ENCODE data around the gene ACP7.
"Not testable (repeated sequence)": the region's sequence is repeated elsewhere in the genome, so short reads cannot be mapped to it uniquely, and the experiment has no call there.

Gene ACP7

DNA sequence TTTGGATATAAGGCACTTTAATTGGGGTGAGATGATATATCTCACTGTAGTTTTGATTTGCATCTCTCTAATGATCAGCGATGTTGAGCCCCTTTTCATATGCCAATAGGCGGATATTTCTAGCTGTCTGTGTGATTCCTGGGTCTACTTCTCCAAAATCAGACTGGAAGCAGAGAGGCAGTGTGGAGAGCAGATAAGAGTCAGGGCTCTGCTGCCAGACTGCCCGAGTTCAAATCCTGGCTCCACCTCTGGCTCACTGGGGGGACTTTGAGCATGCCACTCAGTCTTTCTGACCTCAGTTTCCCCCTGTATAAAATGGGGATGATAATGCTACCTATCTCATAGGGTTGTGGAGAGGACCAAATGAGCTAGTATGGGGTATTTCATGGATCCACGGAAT is 24.0 kb upstream of the ACP7 start:
- POLR2A ChIA-PET = no interaction called here
- Histone ChIP-seq H3K27ac (ENCODE audit: insufficient read depth in 1 of 2, low read depth in 1 of 2, low read length in 2 of 2, poor library complexity in 1 of 2, severe bottlenecking in 2 of 2) (no peak overlapping the region), H3K9me3 (ENCODE audit: control extremely low read depth in 1 of 5, control insufficient read depth in 4 of 5, insufficient read depth in 2 of 5, low read depth in 1 of 5, low read length in 4 of 5) (no peaks in the 10 kb centered on the region), H3K4me1 (ENCODE audit: control extremely low read depth in 1 of 4, control insufficient read depth in 4 of 4, insufficient read depth in 4 of 4, low read length in 3 of 4) (peaks cover 0 to 8% (median 0%) of the 10 kb centered on the region in 4 experiments), H3K36me3 (ENCODE audit: control insufficient read depth in 4 of 4, insufficient read depth in 4 of 4, low read length in 3 of 4) (no peaks in the 10 kb centered on the region), H3K27me3 (replicated peaks in 2 of 5; ENCODE audit: control insufficient read depth in 4 of 5, insufficient read depth in 5 of 5, low read length in 4 of 5) (no peaks in the 10 kb centered on the region), H3K4me3 (ENCODE audit: control insufficient read depth in 1 of 7, extremely low read depth in 1 of 7, insufficient read depth in 4 of 7, low read depth in 2 of 7, low read length in 6 of 7) (no peak overlapping the region)
- DNase-seq = peak in 2 of 3 donors; percentile 57 to 62
- 55% methylated on average over 4 of the region's 4 CpGs for WGBS (ENCODE audit: insufficient coverage)
- CTCF ChIA-PET = interaction anchor here (1.5 kb wide), 1 partner anchor 14 kb away, joined by 3 read pairs; no protein-coding TSS in a partner anchor

DNA sequence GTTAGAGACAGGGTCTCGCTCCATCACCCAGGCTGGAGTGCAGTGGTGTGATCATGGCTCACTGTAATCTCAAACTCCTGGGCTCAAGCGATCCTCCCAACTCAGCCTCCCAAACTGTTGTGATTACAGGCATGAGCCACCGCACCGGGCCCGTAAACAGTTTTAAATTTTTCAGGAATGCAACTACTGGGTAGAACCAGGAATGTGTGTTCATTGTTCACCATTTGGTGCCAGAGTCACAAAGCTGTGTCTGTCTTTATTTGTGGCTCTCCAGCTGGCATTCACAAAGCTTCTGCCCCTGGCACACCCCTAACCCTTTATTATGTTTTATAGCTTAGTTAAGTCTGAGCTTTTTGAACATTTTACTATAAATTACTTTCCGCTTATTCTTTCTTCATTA is 19.8 kb upstream of the ACP7 start:
- ChIA-PET CTCF (interaction anchor here (1.6 kb wide), 1 partner anchor 9 kb away, joined by 4 read pairs; no protein-coding TSS in a partner anchor), POLR2A (no interaction called here)
- 100% methylated on average over 5 of the region's 6 CpGs for WGBS (ENCODE audit: insufficient coverage)
- H3K9me3 ChIP-seq (ENCODE audit: control extremely low read depth in 1 of 5, control insufficient read depth in 4 of 5, insufficient read depth in 2 of 5, low read depth in 1 of 5, low read length in 4 of 5) = no peaks in the 10 kb centered on the region
- H3K4me3 ChIP-seq (ENCODE audit: control insufficient read depth in 1 of 7, extremely low read depth in 1 of 7, insufficient read depth in 4 of 7, low read depth in 2 of 7, low read length in 6 of 7) = no peak overlapping the region
- no peaks in the 10 kb centered on the region for H3K27me3 ChIP-seq (replicated peaks in 2 of 5; ENCODE audit: control insufficient read depth in 4 of 5, insufficient read depth in 5 of 5, low read length in 4 of 5)
- no peak overlapping the region for H3K27ac ChIP-seq (ENCODE audit: insufficient read depth in 1 of 2, low read depth in 1 of 2, low read length in 2 of 2, poor library complexity in 1 of 2, severe bottlenecking in 2 of 2)
- H3K36me3 ChIP-seq (ENCODE audit: control insufficient read depth in 4 of 4, insufficient read depth in 4 of 4, low read length in 3 of 4) = no peaks in the 10 kb centered on the region
- H3K4me1 ChIP-seq (ENCODE audit: control extremely low read depth in 1 of 4, control insufficient read depth in 4 of 4, insufficient read depth in 4 of 4, low read length in 3 of 4) = peaks cover 0 to 8% (median 0%) of the 10 kb centered on the region in 4 experiments
- DNase-seq = no peak

DNA sequence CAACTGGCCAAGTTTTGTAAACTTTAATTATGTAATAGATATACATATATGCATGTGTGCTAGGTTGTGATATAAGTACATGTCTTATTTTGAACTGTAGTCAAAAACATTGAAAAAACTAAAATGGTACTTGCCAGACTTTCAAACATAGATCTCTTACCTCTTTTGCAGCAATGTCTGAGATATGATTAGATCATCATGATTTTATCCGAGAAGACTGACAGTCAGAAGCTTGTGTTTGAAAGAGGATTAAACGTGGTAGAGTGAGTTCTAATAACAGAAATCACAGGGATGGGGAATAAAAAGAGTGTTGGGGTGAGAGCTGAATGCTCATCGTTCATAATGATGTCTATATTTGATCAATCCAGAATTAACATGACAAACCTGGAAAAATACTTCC is 18.2 kb upstream of the ACP7 start:
- ChIA-PET CTCF (interaction anchor here (3.1 kb wide), 1 partner anchor 17 kb away, joined by 9 read pairs; no protein-coding TSS in a partner anchor), POLR2A (no interaction called here)
- Histone ChIP-seq H3K4me3 (ENCODE audit: control insufficient read depth in 1 of 7, extremely low read depth in 1 of 7, insufficient read depth in 4 of 7, low read depth in 2 of 7, low read length in 6 of 7) (no peak overlapping the region), H3K27me3 (replicated peaks in 2 of 5; ENCODE audit: control insufficient read depth in 4 of 5, insufficient read depth in 5 of 5, low read length in 4 of 5) (no peaks in the 10 kb centered on the region), H3K9me3 (ENCODE audit: control extremely low read depth in 1 of 5, control insufficient read depth in 4 of 5, insufficient read depth in 2 of 5, low read depth in 1 of 5, low read length in 4 of 5) (no peaks in the 10 kb centered on the region), H3K36me3 (ENCODE audit: control insufficient read depth in 4 of 4, insufficient read depth in 4 of 4, low read length in 3 of 4) (no peaks in the 10 kb centered on the region), H3K27ac (ENCODE audit: insufficient read depth in 1 of 2, low read depth in 1 of 2, low read length in 2 of 2, poor library complexity in 1 of 2, severe bottlenecking in 2 of 2) (no peak overlapping the region), H3K4me1 (ENCODE audit: control extremely low read depth in 1 of 4, control insufficient read depth in 4 of 4, insufficient read depth in 4 of 4, low read length in 3 of 4) (peaks cover 0 to 8% (median 0%) of the 10 kb centered on the region in 4 experiments)
- DNase-seq = no peak
- no CpG with 5 or more reads among the region's 3 CpGs for whole genome bisulfite sequencing (ENCODE audit: insufficient coverage)

DNA sequence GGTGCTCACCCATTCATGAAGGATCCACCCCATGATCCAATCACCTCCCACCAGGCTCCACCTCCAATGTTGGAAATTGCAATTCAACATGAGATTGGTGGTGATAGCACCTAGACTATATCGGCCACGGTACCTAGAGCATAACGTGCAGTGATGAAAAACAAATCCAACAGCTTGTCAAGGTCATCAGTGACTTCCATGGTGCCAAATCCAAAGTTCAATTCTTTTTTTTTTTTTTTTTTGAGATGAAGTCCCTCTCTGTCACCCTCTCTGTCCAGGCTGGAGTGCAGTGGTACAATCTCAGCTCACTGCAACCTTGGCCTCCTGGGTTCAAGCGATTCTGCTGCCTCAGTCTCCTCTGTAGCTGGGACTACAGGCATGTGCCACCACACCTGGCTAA is 17.1 kb upstream of the ACP7 start:
- WGBS (ENCODE audit: insufficient coverage) = 92% methylated on average over 3 of the region's 4 CpGs
- ChIA-PET POLR2A (interaction anchor here (0.6 kb wide), 1 partner anchor 24 kb away, joined by 4 read pairs; no protein-coding TSS in a partner anchor), CTCF (interaction anchor here (3.1 kb wide), 1 partner anchor 16 kb away, joined by 9 read pairs; no protein-coding TSS in a partner anchor)
- no peak overlapping the region for H3K4me3 ChIP-seq (ENCODE audit: control insufficient read depth in 1 of 7, extremely low read depth in 1 of 7, insufficient read depth in 4 of 7, low read depth in 2 of 7, low read length in 6 of 7)
- no peaks in the 10 kb centered on the region for H3K36me3 ChIP-seq (ENCODE audit: control insufficient read depth in 4 of 4, insufficient read depth in 4 of 4, low read length in 3 of 4)
- H3K9me3 ChIP-seq (ENCODE audit: control extremely low read depth in 1 of 5, control insufficient read depth in 4 of 5, insufficient read depth in 2 of 5, low read depth in 1 of 5, low read length in 4 of 5) = no peaks in the 10 kb centered on the region
- DNase-seq = no peak
- H3K27me3 ChIP-seq (replicated peaks in 2 of 5; ENCODE audit: control insufficient read depth in 4 of 5, insufficient read depth in 5 of 5, low read length in 4 of 5) = no peaks in the 10 kb centered on the region
- no peak overlapping the region for H3K27ac ChIP-seq (ENCODE audit: insufficient read depth in 1 of 2, low read depth in 1 of 2, low read length in 2 of 2, poor library complexity in 1 of 2, severe bottlenecking in 2 of 2)
- no peaks in the 10 kb centered on the region for H3K4me1 ChIP-seq (ENCODE audit: control extremely low read depth in 1 of 4, control insufficient read depth in 4 of 4, insufficient read depth in 4 of 4, low read length in 3 of 4)

DNA sequence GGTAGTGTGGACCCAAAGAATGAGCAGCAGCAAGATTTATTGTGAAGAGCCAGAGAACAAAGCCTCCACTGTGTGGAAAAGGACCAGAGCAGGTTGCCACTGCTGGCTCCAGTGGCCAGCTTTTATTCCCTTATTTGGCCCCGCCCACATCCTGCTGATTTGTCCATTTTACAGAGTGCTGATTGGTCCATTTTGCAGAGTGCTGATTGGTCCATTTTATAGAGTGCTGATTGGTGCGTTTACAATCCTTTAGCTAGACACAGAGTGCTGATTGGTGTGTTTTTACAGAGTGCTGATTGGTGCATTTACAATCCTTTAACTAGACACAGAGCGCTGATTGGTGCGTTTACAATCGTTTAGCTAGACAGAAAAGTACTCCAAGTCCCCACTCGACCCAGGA is 15.9 kb upstream of the ACP7 start:
- 96% methylated on average over 4 of the region's 6 CpGs for WGBS (ENCODE audit: insufficient coverage)
- H3K4me1 ChIP-seq (ENCODE audit: control extremely low read depth in 1 of 4, control insufficient read depth in 4 of 4, insufficient read depth in 4 of 4, low read length in 3 of 4); H3K27me3 ChIP-seq (replicated peaks in 2 of 5; ENCODE audit: control insufficient read depth in 4 of 5, insufficient read depth in 5 of 5, low read length in 4 of 5); H3K9me3 ChIP-seq (ENCODE audit: control extremely low read depth in 1 of 5, control insufficient read depth in 4 of 5, insufficient read depth in 2 of 5, low read depth in 1 of 5, low read length in 4 of 5); H3K27ac ChIP-seq (ENCODE audit: insufficient read depth in 1 of 2, low read depth in 1 of 2, low read length in 2 of 2, poor library complexity in 1 of 2, severe bottlenecking in 2 of 2); H3K36me3 ChIP-seq (ENCODE audit: control insufficient read depth in 4 of 4, insufficient read depth in 4 of 4, low read length in 3 of 4); H3K4me3 ChIP-seq (ENCODE audit: control insufficient read depth in 1 of 7, extremely low read depth in 1 of 7, insufficient read depth in 4 of 7, low read depth in 2 of 7, low read length in 6 of 7); POLR2A ChIA-PET; DNase-seq: not testable (repeated sequence)
- CTCF ChIA-PET = interaction anchor here (3.1 kb wide), 1 partner anchor 15 kb away, joined by 9 read pairs; no protein-coding TSS in a partner anchor

DNA sequence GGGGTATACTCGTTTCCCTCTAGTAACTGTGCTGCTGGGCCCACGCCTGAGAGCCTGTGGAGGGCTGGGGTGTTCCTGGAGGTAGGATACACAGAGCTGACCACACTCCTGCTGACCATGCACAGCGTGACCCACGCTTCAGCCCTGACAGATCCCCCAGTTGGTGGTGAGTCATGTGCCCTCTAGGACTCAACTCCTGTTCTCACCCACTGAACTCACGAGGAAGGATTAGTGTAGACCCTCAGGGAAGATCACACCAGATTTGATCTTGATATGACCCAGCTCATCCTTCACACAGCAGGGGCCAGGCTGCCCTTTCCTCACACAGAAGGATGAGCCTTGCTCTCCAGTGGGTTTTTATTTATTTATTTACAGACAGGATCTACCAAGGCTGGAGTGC is 13.3 kb upstream of the ACP7 start:
- H3K4me3 ChIP-seq (ENCODE audit: control insufficient read depth in 1 of 7, extremely low read depth in 1 of 7, insufficient read depth in 4 of 7, low read depth in 2 of 7, low read length in 6 of 7) = no peak overlapping the region
- ChIA-PET POLR2A (no interaction called here), CTCF (interaction anchor here (1.5 to 2.1 kb wide), 2 partner anchors 9 to 19 kb away, joined by 3 to 10 read pairs; no protein-coding TSS in a partner anchor)
- no peak overlapping the region for H3K27ac ChIP-seq (ENCODE audit: insufficient read depth in 1 of 2, low read depth in 1 of 2, low read length in 2 of 2, poor library complexity in 1 of 2, severe bottlenecking in 2 of 2)
- no peak for DNase-seq
- 97% methylated on average over 4 of the region's 5 CpGs for WGBS (ENCODE audit: insufficient coverage)
- H3K9me3 ChIP-seq (ENCODE audit: control extremely low read depth in 1 of 5, control insufficient read depth in 4 of 5, insufficient read depth in 2 of 5, low read depth in 1 of 5, low read length in 4 of 5) = no peaks in the 10 kb centered on the region
- no peaks in the 10 kb centered on the region for H3K27me3 ChIP-seq (replicated peaks in 2 of 5; ENCODE audit: control insufficient read depth in 4 of 5, insufficient read depth in 5 of 5, low read length in 4 of 5)
- H3K36me3 ChIP-seq (ENCODE audit: control insufficient read depth in 4 of 4, insufficient read depth in 4 of 4, low read length in 3 of 4) = no peaks in the 10 kb centered on the region
- H3K4me1 ChIP-seq (ENCODE audit: control extremely low read depth in 1 of 4, control insufficient read depth in 4 of 4, insufficient read depth in 4 of 4, low read length in 3 of 4) = peaks cover 0 to 13% (median 8%) of the 10 kb centered on the region in 4 experiments

DNA sequence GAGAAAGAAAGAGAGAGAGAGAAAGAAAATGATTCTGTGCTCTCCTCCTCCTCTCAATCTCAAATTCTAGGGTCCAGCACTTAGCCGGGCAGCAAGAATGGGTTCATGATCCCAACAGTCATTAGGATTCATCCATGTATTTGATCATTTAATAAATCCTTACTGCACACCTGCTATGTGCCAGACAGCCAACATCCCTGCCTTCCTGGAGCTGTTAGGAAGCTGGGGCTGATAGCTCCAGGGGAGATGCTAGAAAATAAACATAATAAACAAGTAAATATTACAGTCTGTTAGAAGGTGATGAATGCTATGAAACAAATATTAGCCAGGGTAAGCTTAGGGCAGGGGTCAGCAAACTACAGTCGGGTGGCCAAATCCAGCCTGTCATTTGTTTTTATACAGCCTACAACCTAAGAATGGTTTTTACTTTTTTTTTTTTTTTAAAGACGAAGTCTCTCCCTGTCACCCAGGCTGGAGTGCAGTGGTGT is 9.9 kb upstream of the ACP7 start:
- ChIA-PET POLR2A (no interaction called here), CTCF (interaction anchor here (0.9 kb wide), 1 partner anchor 21 kb away, joined by 3 read pairs; no protein-coding TSS in a partner anchor)
- Histone ChIP-seq H3K4me1 (ENCODE audit: control extremely low read depth in 1 of 4, control insufficient read depth in 4 of 4, insufficient read depth in 4 of 4, low read length in 3 of 4) (peaks cover 0 to 13% (median 8%) of the 10 kb centered on the region in 4 experiments), H3K27ac (ENCODE audit: insufficient read depth in 1 of 2, low read depth in 1 of 2, low read length in 2 of 2, poor library complexity in 1 of 2, severe bottlenecking in 2 of 2) (no peak overlapping the region), H3K9me3 (ENCODE audit: control extremely low read depth in 1 of 5, control insufficient read depth in 4 of 5, insufficient read depth in 2 of 5, low read depth in 1 of 5, low read length in 4 of 5) (no peaks in the 10 kb centered on the region), H3K36me3 (ENCODE audit: control insufficient read depth in 4 of 4, insufficient read depth in 4 of 4, low read length in 3 of 4) (no peaks in the 10 kb centered on the region), H3K4me3 (ENCODE audit: control insufficient read depth in 1 of 7, extremely low read depth in 1 of 7, insufficient read depth in 4 of 7, low read depth in 2 of 7, low read length in 6 of 7) (no peak overlapping the region), H3K27me3 (replicated peaks in 2 of 5; ENCODE audit: control insufficient read depth in 4 of 5, insufficient read depth in 5 of 5, low read length in 4 of 5) (peaks cover 0 to 2% (median 0%) of the 10 kb centered on the region in 5 experiments)
- WGBS (ENCODE audit: insufficient coverage) = 100% methylated on average over 1 of the region's 3 CpGs
- DNase-seq = peak in 1 of 3 donors; percentile 28

Measured in common myeloid progenitor, CD34-positive (primary cell).